ENCODE data around the gene BUB3. TPM values are rescaled to one million over a fixed set of nuclear protein-coding genes. Genes with fewer than 3 reads are reported as not detected.
A peak's percentile ranks its signal among the peaks of the same experiment; 100 is the strongest.

BUB3 gene
- total RNA-seq, 3 donors from 2014 or later (not counting 1 experiment from before 2014, with no cell fraction given): 122 to 145 (median 125) TPM

DNA sequence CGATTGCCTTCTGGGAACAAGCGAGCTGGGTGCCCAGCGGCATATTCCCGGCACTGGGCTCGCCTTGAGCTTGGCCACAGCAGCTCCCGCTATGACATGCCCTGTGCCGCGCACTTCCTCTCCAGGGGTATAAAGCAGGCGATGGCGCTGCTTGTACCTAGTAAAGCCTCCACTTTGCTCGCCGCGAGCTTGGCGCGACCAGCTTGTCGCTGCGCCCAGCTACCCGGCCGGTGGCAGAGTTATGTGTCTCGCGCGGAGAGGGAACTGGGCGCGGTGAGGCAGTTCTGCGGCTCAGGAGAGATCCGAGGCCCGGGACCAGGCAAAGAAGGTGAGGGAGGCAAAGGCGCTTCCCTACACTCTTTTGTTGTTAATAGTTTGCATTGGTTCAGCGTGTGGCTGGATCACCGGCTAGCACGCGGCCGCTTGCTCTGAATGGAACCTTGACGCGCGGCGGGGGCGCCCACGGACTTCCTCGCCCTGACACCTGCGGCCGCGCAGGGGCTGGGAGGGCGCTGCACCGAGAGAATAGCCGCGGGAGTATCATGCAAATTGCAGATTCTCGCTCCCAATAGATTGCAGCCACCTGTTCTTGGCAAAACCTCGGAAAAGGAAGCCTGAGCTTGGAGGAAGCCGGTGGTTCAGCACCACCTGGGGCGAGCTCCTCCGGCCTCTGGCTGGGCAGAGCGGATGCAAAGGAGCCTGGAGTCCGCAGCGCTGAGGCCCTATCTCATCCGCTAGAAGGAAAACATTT is 3.0 kb upstream of the BUB3 start:
- H3K9me3 Mint-ChIP-seq: no peaks in the 10 kb centered on the region
- Histone ChIP-seq H3K27ac (ENCODE audit: low read length) (no peak overlapping the region), H3K4me3 (ENCODE audit: low read length) (no peak overlapping the region), H3K4me1 (ENCODE audit: control insufficient read depth, insufficient read depth, low read length) (peaks cover 53% of the 10 kb centered on the region), H3K27me3 (ENCODE audit: control insufficient read depth, insufficient read depth, low read length) (peaks cover 59% of the 10 kb centered on the region), H3K9me3 (ENCODE audit: control insufficient read depth, insufficient read depth, low read length) (no peaks in the 10 kb centered on the region), H3K36me3 (ENCODE audit: control insufficient read depth, insufficient read depth, low read length) (peaks cover 5% of the 10 kb centered on the region)
- peak overlapping the region; percentile 21 for H3K4me3 Mint-ChIP-seq
- H3K36me3 Mint-ChIP-seq: no peaks in the 10 kb centered on the region
- H3K4me1 Mint-ChIP-seq: peaks cover 30 to 36% of the 10 kb centered on the region in 2 donors
- DNase-seq: peak; percentile 17 to 50
- H3K27ac Mint-ChIP-seq: no peak overlapping the region
- intact Hi-C loops (cut with micrococcal nuclease): no loop called here
- no peak for TF ChIP-seq CTCF (IDR thresholded peaks at IDR 0.05)
- 1% methylated on average over 56 of the region's 56 CpGs for WGBS (ENCODE audit: insufficient coverage)
- ATAC-seq: no peak
- peaks cover 36 to 37% of the 10 kb centered on the region in 2 donors for H3K27me3 Mint-ChIP-seq (ENCODE audit: low read depth in 2 of 2)

DNA sequence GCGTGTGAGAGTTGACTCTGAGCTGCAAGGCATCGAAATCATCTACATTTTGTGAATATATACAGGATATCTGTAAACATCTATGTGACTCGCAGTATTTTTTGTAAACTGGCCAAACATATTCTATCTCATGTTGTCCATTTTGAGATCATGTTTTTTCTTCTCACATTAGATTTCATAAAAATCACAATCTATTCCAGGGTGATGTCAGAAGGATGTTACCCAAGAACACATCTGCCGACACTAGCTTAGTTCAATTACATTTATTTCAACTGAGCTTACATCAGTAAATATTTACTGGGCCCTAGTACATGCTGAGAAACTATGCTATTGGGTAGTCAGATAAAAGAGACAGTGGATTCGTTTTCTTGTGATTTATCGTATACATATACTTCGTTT is 2.5 kb upstream of the BUB3 start:
- no peak for TF ChIP-seq CTCF (IDR thresholded peaks at IDR 0.05)
- Mint-ChIP-seq H3K27me3 (ENCODE audit: low read depth in 2 of 2) (peaks cover 34% of the 10 kb centered on the region in 2 donors), H3K9me3 (no peaks in the 10 kb centered on the region), H3K4me3 (peak overlapping the region; percentile 21), H3K27ac (no peak overlapping the region), H3K36me3 (no peaks in the 10 kb centered on the region), H3K4me1 (peaks cover 33 to 40% of the 10 kb centered on the region in 2 donors)
- intact Hi-C loops (cut with micrococcal nuclease): no loop called here
- Histone ChIP-seq H3K27me3 (ENCODE audit: control insufficient read depth, insufficient read depth, low read length) (peaks cover 55% of the 10 kb centered on the region), H3K4me3 (ENCODE audit: low read length) (no peak overlapping the region), H3K36me3 (ENCODE audit: control insufficient read depth, insufficient read depth, low read length) (peaks cover 11% of the 10 kb centered on the region), H3K27ac (ENCODE audit: low read length) (no peak overlapping the region), H3K4me1 (ENCODE audit: control insufficient read depth, insufficient read depth, low read length) (peaks cover 56% of the 10 kb centered on the region), H3K9me3 (ENCODE audit: control insufficient read depth, insufficient read depth, low read length) (no peaks in the 10 kb centered on the region)
- ATAC-seq (no peak), DNase-seq (no peak)
- 31% methylated on average over 7 of the region's 7 CpGs for WGBS (ENCODE audit: insufficient coverage)

- H3K27ac ChIP-seq (ENCODE audit: low read length): no peak overlapping the region
- peaks cover 41% of the 10 kb centered on the region for H3K27me3 ChIP-seq (ENCODE audit: control insufficient read depth, insufficient read depth, low read length)
- peak overlapping the region; percentile 99 for H3K4me3 Mint-ChIP-seq
- no peak for TF ChIP-seq CTCF (IDR thresholded peaks at IDR 0.05)
- H3K4me1 ChIP-seq (ENCODE audit: control insufficient read depth, insufficient read depth, low read length): peaks cover 44% of the 10 kb centered on the region
- H3K9me3 ChIP-seq (ENCODE audit: control insufficient read depth, insufficient read depth, low read length): no peaks in the 10 kb centered on the region
- H3K27ac Mint-ChIP-seq: peak overlapping the region; percentile 96 to 100
- ATAC-seq (no peak), DNase-seq (no peak)
- peak overlapping the region; percentile 99 for H3K4me3 ChIP-seq (ENCODE audit: low read length)
- peaks cover 51 to 58% of the 10 kb centered on the region in 2 donors for H3K4me1 Mint-ChIP-seq
- H3K36me3 ChIP-seq (ENCODE audit: control insufficient read depth, insufficient read depth, low read length): peaks cover 26% of the 10 kb centered on the region
- H3K9me3 Mint-ChIP-seq: no peaks in the 10 kb centered on the region
- WGBS (ENCODE audit: insufficient coverage): 31% methylated on average over 7 of the region's 9 CpGs
- no peaks in the 10 kb centered on the region for H3K36me3 Mint-ChIP-seq
- intact Hi-C loops (cut with micrococcal nuclease): loop anchor here (1.0 kb wide), 1 partner anchor 145 kb away; the partner anchor contains the start of gene IKZF5
- H3K27me3 Mint-ChIP-seq (ENCODE audit: low read depth in 2 of 2): peaks cover 27% of the 10 kb centered on the region in 2 donors
These were observed 613 bp upstream of the BUB3 start for GRCh38 chr10:123153486-123154091.
